Tibial nerve (tissue), 4 donors: Measurements from ENCODE around the gene CFI. TPM values are rescaled to one million over a fixed set of nuclear protein-coding genes. Genes with fewer than 3 reads are reported as not detected.
"Not testable (repeated sequence)": the region's sequence is repeated elsewhere in the genome, so short reads cannot be mapped to it uniquely, and the experiment has no call there.

Experiments used
- DNase-seq, 2 donors: peaks; one replicate each; pipeline ENCODE4 v3.0.0-alpha.2; 2019; ENCODE audit warnings: low spot score in 2 of 2
- H3K27ac ChIP-seq, 4 donors: fragments of 200-600 bp; sonication (generic) in 3 of 4; one replicate each; pipeline ENCODE4 v1.5.1; 2017 to 2019; ENCODE audit warnings: mild to moderate bottlenecking in 1 of 4
- H3K27me3 ChIP-seq, 2 donors: fragments of 200-600 bp; sonication (generic) in 1 of 2; one replicate each; pipeline versions ENCODE4 v1.5.1 to v1.6.0; 2017 to 2019
- H3K36me3 ChIP-seq, 3 donors: fragments of 200-600 bp; sonication (generic); one replicate each; pipeline ENCODE4 v1.5.1; 2018 to 2019
- H3K4me1 ChIP-seq, 4 donors: fragments of 200-600 bp; sonication (generic) in 3 of 4; one replicate each; pipeline ENCODE4 v1.5.1; 2017 to 2019
- H3K4me3 ChIP-seq, 4 donors: fragments of 200-600 bp; sonication (generic) in 3 of 4; one replicate each; pipeline ENCODE4 v1.5.1; 2017 to 2019; ENCODE audit warnings: mild to moderate bottlenecking in 1 of 4, moderate library complexity in 1 of 4
- H3K9me3 ChIP-seq, 4 donors: fragments of 200-600 bp; sonication (generic) in 3 of 4; one replicate each; pipeline ENCODE4 v1.5.1; 2017 to 2019
- CTCF ChIP-seq, 5 experiments: fragments of 200-600 bp in 3 of 5; fragments of 450-650 bp in 2 of 5; sonication (generic) in 3 of 5; IDR thresholded peaks; one replicate each; pipeline ENCODE4 v1.5.1; 2016 to 2019; ENCODE audit warnings: antibody characterized with exemption in 5 of 5, mild to moderate bottlenecking in 3 of 5, moderate library complexity in 2 of 5
- EP300 ChIP-seq, 2 donors: sonication (generic); formaldehyde crosslinking; IDR thresholded peaks; one replicate each; pipeline ENCODE4 v1.6.1; 2017; ENCODE audit warnings: antibody characterized with exemption in 2 of 2, mild to moderate bottlenecking in 1 of 2
- POLR2A ChIP-seq, 2 donors: fragments of 450-650 bp; IDR thresholded peaks; one replicate each; pipeline ENCODE4 v1.6.1; 2017; ENCODE audit warnings: antibody characterized with exemption in 2 of 2, mild to moderate bottlenecking in 2 of 2, moderate library complexity in 2 of 2
- WGBS, 2 donors: methylation state at CpG; one replicate each; pipeline ENCODE4 v1.1.5; 2018; 5-methylcytosine and 5-hydroxymethylcytosine counted together
- total RNA-seq, 4 donors: library from RNA; depleted of rRNA; stranded (reverse); fragments of >200 nt; gene quantifications; one replicate each; pipeline ENCODE4 v1.1.0, GENCODE V29; 2016

CFI gene
- total RNA-seq, 4 donors from 2014 or later, result 23.7 to 34.3 (median 26.6) TPM

- no peak for DNase-seq
- WGBS, 2 donors, result 87 to 96% methylated on average over 1 of the region's 1 CpG
These were observed 15.0 kb downstream of the CFI start for GRCh38 chr4:109786846-109787245.

GRCh38 chr4:109782092-109782491 is 19.7 kb downstream of the CFI start:
- not testable (repeated sequence) for DNase-seq, H3K36me3 ChIP-seq, H3K9me3 ChIP-seq, H3K4me1 ChIP-seq, H3K4me3 ChIP-seq, H3K27me3 ChIP-seq, H3K27ac ChIP-seq
- WGBS, 2 donors, result 77 to 86% methylated on average over 2 of the region's 2 CpGs

More at GRCh38 chr4:109786846-109787245, 15.0 kb downstream of the CFI start:
- Histone ChIP-seq H3K4me1 (no peaks in the 10 kb centered on the region), H3K4me3 (no peak overlapping the region), H3K27ac (no peak overlapping the region), H3K27me3 (no peaks in the 10 kb centered on the region), H3K9me3 (peaks cover 0 to 7% (median 0%) of the 10 kb centered on the region in 4 donors), H3K36me3 (no peaks in the 10 kb centered on the region)
- TF ChIP-seq EP300 (IDR thresholded peaks at IDR 0.05) (no peak), CTCF (IDR thresholded peaks at IDR 0.05) (no peak)

- no peaks in the 10 kb centered on the region for H3K36me3 ChIP-seq
- H3K4me1 ChIP-seq, result no peaks in the 10 kb centered on the region
- H3K27me3 ChIP-seq, result no peaks in the 10 kb centered on the region
- TF ChIP-seq EP300 (IDR thresholded peaks at IDR 0.05), result no peak
- no peak for TF ChIP-seq POLR2A (IDR thresholded peaks at IDR 0.05)
- no peak for TF ChIP-seq CTCF (IDR thresholded peaks at IDR 0.05)
- 52 to 62% methylated on average over 5 of the region's 5 CpGs for WGBS, 2 donors
- no peak for DNase-seq
- H3K4me3 ChIP-seq, result no peak overlapping the region
- H3K27ac ChIP-seq, result no peak overlapping the region
- H3K9me3 ChIP-seq, result no peaks in the 10 kb centered on the region
These were observed 36.9 kb downstream of the CFI start for GRCh38 chr4:109764789-109765402.

- WGBS, 2 donors, result 39 to 48% methylated on average over 2 of the region's 2 CpGs
- no peak for TF ChIP-seq CTCF (IDR thresholded peaks at IDR 0.05)
- no peak for TF ChIP-seq POLR2A (IDR thresholded peaks at IDR 0.05)
- TF ChIP-seq EP300 (IDR thresholded peaks at IDR 0.05), result no peak
- no peak overlapping the region for H3K27ac ChIP-seq
These were observed 37.4 kb downstream of the CFI start for GRCh38 chr4:109764376-109764775.

GRCh38 chr4:109760682-109761081 is 41.1 kb downstream of the CFI start:
- no peaks in the 10 kb centered on the region for H3K27me3 ChIP-seq
- no peak overlapping the region for H3K4me3 ChIP-seq
- TF ChIP-seq CTCF (IDR thresholded peaks at IDR 0.05) (no peak), POLR2A (IDR thresholded peaks at IDR 0.05) (no peak), EP300 (IDR thresholded peaks at IDR 0.05) (no peak)
- DNase-seq, result no peak
- 80 to 85% methylated on average over 2 of the region's 2 CpGs for WGBS, 2 donors
- no peaks in the 10 kb centered on the region for H3K9me3 ChIP-seq
- H3K27ac ChIP-seq, result no peak overlapping the region
- H3K36me3 ChIP-seq, result no peaks in the 10 kb centered on the region
- no peaks in the 10 kb centered on the region for H3K4me1 ChIP-seq

More at GRCh38 chr4:109764376-109764775, 37.4 kb downstream of the CFI start:
- Histone ChIP-seq H3K36me3 (no peaks in the 10 kb centered on the region), H3K4me3 (no peak overlapping the region), H3K27me3 (no peaks in the 10 kb centered on the region), H3K9me3 (no peaks in the 10 kb centered on the region), H3K4me1 (no peaks in the 10 kb centered on the region)
- DNase-seq, result no peak

GRCh38 chr4:109755656-109756055 is 46.1 kb downstream of the CFI start:
- Histone ChIP-seq H3K27me3 (no peaks in the 10 kb centered on the region), H3K4me3 (no peak overlapping the region), H3K36me3 (no peaks in the 10 kb centered on the region), H3K4me1 (no peaks in the 10 kb centered on the region), H3K9me3 (no peaks in the 10 kb centered on the region), H3K27ac (no peak overlapping the region)
- 76% methylated on average over 3 of the region's 3 CpGs for WGBS, 2 donors
- DNase-seq, result no peak
- TF ChIP-seq EP300 (IDR thresholded peaks at IDR 0.05) (no peak), CTCF (IDR thresholded peaks at IDR 0.05) (no peak), POLR2A (IDR thresholded peaks at IDR 0.05) (no peak)
